Muscle of arm (tissue), 12 donors: ENCODE measurements around the gene PRSS21. TPM values are rescaled to one million over a fixed set of nuclear protein-coding genes. Genes with fewer than 3 reads are reported as not detected.

Experiments used
- DNase-seq: peaks from one replicate; pipeline ENCODE4 v3.0.0-alpha.2; 2013
- polyA plus RNA-seq, 12 donors: library from polyadenylated mRNA; unstranded; fragments of 120-200 nt; gene quantifications; one replicate each; pipeline ENCODE4 v1.2.1, GENCODE V29; 2013; ENCODE audit not compliant: insufficient read length in 12 of 12

Gene PRSS21
- polyA plus RNA-seq, 12 donors: 0.18 to 0.46 (median 0.19) TPM; not detected in 9

- no peak for DNase-seq
These were observed 10.8 kb upstream of the PRSS21 start for GRCh38 chr16:2806286-2806685.

- DNase-seq: no peak
These were observed 8.9 kb upstream of the PRSS21 start for GRCh38 chr16:2808181-2808580.

- no peak for DNase-seq
These were observed 7.8 kb upstream of the PRSS21 start for GRCh38 chr16:2809149-2809760.

GRCh38 chr16:2810651-2811050, 6.4 kb upstream of the PRSS21 start:
- no peak for DNase-seq

GRCh38 chr16:2811703-2812471, 5.2 kb upstream of the PRSS21 start:
- no peak for DNase-seq

GRCh38 chr16:2813771-2814221, 3.2 kb upstream of the PRSS21 start:
- DNase-seq: no peak

- DNase-seq: no peak
These were observed 2.3 kb upstream of the PRSS21 start for GRCh38 chr16:2814551-2815298.

GRCh38 chr16:2815299-2815771, 1.7 kb upstream of the PRSS21 start:
- no peak for DNase-seq

- no peak for DNase-seq
These were observed 569 bp downstream of the PRSS21 start for GRCh38 chr16:2817340-2818271.

GRCh38 chr16:2818272-2818876, 1.3 kb downstream of the PRSS21 start:
- no peak for DNase-seq

GRCh38 chr16:2819179-2819938, 2.3 kb downstream of the PRSS21 start:
- no peak for DNase-seq

GRCh38 chr16:2819939-2820835, 3.1 kb downstream of the PRSS21 start:
- DNase-seq: no peak

- no peak for DNase-seq
These were observed 3.9 kb downstream of the PRSS21 start for GRCh38 chr16:2820836-2821486.

GRCh38 chr16:2821487-2822157, 4.6 kb downstream of the PRSS21 start:
- DNase-seq: no peak

- DNase-seq: no peak
These were observed 5.1 kb downstream of the PRSS21 start for GRCh38 chr16:2822158-2822495.

GRCh38 chr16:2822496-2822895, 5.5 kb downstream of the PRSS21 start:
- DNase-seq: no peak

GRCh38 chr16:2824626-2825025, 7.6 kb downstream of the PRSS21 start:
- DNase-seq: no peak
